Measurements from ENCODE around the gene DPH1.

The DPH1 gene

DNA sequence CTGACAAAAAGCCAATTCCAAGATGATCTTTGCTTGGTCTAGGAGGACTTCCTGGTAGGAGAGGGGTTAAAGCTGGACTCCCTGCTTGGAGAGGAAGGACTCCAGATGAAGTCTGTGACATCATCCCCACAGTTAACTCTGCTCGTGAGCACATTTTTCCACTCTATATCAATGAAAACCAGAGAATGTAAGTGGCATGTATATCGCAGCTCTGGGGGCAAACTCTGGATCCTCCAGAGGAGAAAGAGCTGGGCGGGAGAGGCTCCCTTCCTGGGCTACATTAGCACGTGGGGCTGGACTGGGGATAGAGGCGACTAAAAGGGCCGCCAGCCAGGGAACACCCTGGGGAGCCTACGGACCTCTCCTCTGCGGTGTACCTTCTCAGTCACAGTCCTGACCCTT lies 59.1 kb downstream of the DPH1 start:
- Histone ChIP-seq H3K4me3 (ENCODE audit: low read length in 2 of 2) (peak overlapping the region; percentile 58 to 81), H3K4me1 (ENCODE audit: control insufficient read depth in 2 of 2, insufficient read depth in 2 of 2, low read length in 2 of 2) (peaks cover 58 to 65% of the 10 kb centered on the region in 2 donors), H3K9ac (ENCODE audit: low read depth in 1 of 2, low read length in 2 of 2) (peak overlapping the region; percentile 46 to 64)

DNA sequence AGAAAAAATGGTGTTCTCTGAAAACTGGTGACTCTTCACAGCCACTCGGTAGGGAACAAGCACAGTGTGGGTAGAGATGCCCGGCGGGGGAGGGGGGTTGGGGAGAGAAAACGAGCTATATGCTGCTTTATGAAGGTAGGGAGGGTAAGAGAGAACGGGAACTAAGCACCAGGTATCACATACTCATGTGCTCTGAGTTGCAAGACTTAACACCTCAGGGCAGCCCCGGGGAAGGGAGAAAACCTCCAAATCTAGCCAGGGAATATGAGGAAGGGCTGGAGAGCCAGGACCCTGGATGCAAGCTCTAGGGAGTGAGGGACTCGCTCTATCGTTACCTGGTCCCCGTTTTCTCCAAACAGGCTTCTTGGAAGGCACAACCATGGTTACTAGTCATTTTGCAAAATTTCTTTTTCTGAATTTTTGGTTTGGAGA lies 60.3 kb downstream of the DPH1 start:
- no peaks in the 10 kb centered on the region for H3K36me3 ChIP-seq (ENCODE audit: control insufficient read depth in 2 of 2, insufficient read depth in 2 of 2, low read length in 2 of 2)
- H3K4me1 ChIP-seq (ENCODE audit: control insufficient read depth in 2 of 2, insufficient read depth in 2 of 2, low read length in 2 of 2): peaks cover 46 to 53% of the 10 kb centered on the region in 2 donors
- peak overlapping the region; percentile 21 to 64 for H3K9ac ChIP-seq (ENCODE audit: low read depth in 1 of 2, low read length in 2 of 2)
- peak overlapping the region; percentile 78 to 86 for H3K27ac ChIP-seq (ENCODE audit: low read depth in 2 of 2, low read length in 2 of 2)
- no peaks in the 10 kb centered on the region for H3K27me3 ChIP-seq (ENCODE audit: control insufficient read depth in 2 of 2, insufficient read depth in 2 of 2, low read length in 2 of 2)
- no peaks in the 10 kb centered on the region for H3K9me3 ChIP-seq (ENCODE audit: control insufficient read depth in 2 of 2, low read length in 2 of 2)
- H3K4me3 ChIP-seq (ENCODE audit: low read length in 2 of 2): peak overlapping the region; percentile 24 to 81

More for the DNA sequence above, 59.1 kb downstream of the DPH1 start:
- Histone ChIP-seq H3K9me3 (ENCODE audit: control insufficient read depth in 2 of 2, low read length in 2 of 2) (no peaks in the 10 kb centered on the region), H3K36me3 (ENCODE audit: control insufficient read depth in 2 of 2, insufficient read depth in 2 of 2, low read length in 2 of 2) (no peaks in the 10 kb centered on the region), H3K27me3 (ENCODE audit: control insufficient read depth in 2 of 2, insufficient read depth in 2 of 2, low read length in 2 of 2) (no peaks in the 10 kb centered on the region), H3K27ac (ENCODE audit: low read depth in 2 of 2, low read length in 2 of 2) (peak overlapping the region; percentile 78 to 86)

DNA sequence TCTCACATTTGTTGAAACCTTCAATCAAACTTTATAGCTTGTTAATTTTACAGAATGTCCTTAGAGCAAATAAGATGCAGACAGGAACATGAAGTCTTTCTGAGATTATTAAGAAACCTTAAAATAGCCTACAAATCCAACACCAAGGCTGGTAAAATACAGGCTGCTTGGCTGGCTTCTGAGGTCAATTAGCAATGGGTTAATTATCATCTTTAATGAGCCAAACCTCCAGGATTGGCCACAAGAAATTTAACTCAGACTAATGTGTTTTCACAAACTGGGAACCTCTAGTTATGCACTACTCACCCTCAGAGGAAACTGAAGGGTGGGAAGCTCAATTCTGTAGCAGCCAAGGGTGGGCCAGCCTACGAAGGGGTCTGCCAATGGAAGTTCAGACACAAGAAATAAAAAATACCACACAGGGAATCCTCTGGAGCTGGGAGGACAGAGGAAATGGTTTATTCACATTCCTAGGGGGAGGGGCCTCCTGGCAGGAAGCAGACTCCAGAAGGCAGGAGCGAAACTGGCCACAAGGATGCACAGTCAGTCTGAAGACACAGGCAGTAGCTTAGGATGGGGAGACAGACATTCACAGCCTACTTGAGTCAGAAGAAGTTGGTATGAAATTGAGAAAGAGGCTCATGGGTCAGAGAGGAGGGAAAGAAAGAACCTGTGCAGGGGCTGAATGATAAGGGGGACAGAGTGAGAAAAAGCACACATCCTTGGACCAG lies 61.0 kb downstream of the DPH1 start:
- Histone ChIP-seq H3K9me3 (ENCODE audit: control insufficient read depth in 2 of 2, low read length in 2 of 2) (no peaks in the 10 kb centered on the region), H3K27me3 (ENCODE audit: control insufficient read depth in 2 of 2, insufficient read depth in 2 of 2, low read length in 2 of 2) (no peaks in the 10 kb centered on the region), H3K9ac (ENCODE audit: low read depth in 1 of 2, low read length in 2 of 2) (peak overlapping the region in 1 of 2 donors; percentile 34), H3K4me1 (ENCODE audit: control insufficient read depth in 2 of 2, insufficient read depth in 2 of 2, low read length in 2 of 2) (peaks cover 39 to 45% of the 10 kb centered on the region in 2 donors), H3K27ac (ENCODE audit: low read depth in 2 of 2, low read length in 2 of 2) (peak overlapping the region; percentile 78 to 86), H3K36me3 (ENCODE audit: control insufficient read depth in 2 of 2, insufficient read depth in 2 of 2, low read length in 2 of 2) (no peaks in the 10 kb centered on the region), H3K4me3 (ENCODE audit: low read length in 2 of 2) (peak overlapping the region in 1 of 2 donors; percentile 14)

DNA sequence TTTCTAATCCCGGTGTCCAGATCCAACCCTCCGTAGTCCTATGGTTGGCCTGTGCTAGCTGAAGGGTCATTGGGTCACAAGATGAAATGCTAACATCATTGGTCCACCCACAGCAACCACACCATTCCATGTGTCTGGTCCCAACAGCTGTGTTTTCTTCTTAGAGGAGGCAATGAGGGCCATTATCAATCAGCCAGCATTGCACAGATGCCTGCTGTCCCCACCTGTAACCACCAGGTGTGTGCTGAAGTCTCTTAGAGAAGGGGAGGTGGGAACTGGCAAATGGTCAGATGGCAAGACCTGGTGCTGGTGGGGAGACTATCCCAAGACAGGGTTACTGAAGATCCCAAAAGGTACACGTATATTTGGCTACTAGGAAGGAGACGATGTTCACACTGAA lies 62.3 kb downstream of the DPH1 start:
- Histone ChIP-seq H3K4me3 (ENCODE audit: low read length in 2 of 2) (no peak overlapping the region), H3K4me1 (ENCODE audit: control insufficient read depth in 2 of 2, insufficient read depth in 2 of 2, low read length in 2 of 2) (peaks cover 26 to 34% of the 10 kb centered on the region in 2 donors), H3K36me3 (ENCODE audit: control insufficient read depth in 2 of 2, insufficient read depth in 2 of 2, low read length in 2 of 2) (no peaks in the 10 kb centered on the region), H3K27me3 (ENCODE audit: control insufficient read depth in 2 of 2, insufficient read depth in 2 of 2, low read length in 2 of 2) (no peaks in the 10 kb centered on the region), H3K27ac (ENCODE audit: low read depth in 2 of 2, low read length in 2 of 2) (no peak overlapping the region), H3K9ac (ENCODE audit: low read depth in 1 of 2, low read length in 2 of 2) (no peak overlapping the region), H3K9me3 (ENCODE audit: control insufficient read depth in 2 of 2, low read length in 2 of 2) (no peaks in the 10 kb centered on the region)

DNA sequence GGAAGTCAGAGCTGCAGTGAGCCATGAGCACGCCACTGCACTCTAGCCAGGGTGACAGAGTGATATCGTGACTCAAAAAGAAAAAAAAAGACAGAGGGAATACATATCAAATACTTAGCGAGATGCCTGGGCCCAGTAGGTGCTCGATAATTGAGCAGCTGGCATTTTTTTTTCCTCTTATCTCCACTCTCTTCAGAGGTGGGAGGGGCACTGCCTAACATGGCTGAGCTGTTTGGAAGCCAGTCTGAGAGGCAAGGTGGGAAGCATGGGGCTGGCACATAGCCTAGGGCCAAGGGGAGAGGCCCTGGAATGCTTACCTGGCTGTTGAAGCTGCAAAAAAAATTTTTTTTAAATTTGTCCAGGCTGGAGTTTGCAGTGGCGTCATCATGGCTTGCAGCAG lies 63.4 kb downstream of the DPH1 start:
- Histone ChIP-seq H3K9ac (ENCODE audit: low read depth in 1 of 2, low read length in 2 of 2) (no peak overlapping the region), H3K4me1 (ENCODE audit: control insufficient read depth in 2 of 2, insufficient read depth in 2 of 2, low read length in 2 of 2) (peaks cover 15 to 23% of the 10 kb centered on the region in 2 donors), H3K27ac (ENCODE audit: low read depth in 2 of 2, low read length in 2 of 2) (no peak overlapping the region), H3K4me3 (ENCODE audit: low read length in 2 of 2) (no peak overlapping the region), H3K36me3 (ENCODE audit: control insufficient read depth in 2 of 2, insufficient read depth in 2 of 2, low read length in 2 of 2) (no peaks in the 10 kb centered on the region), H3K27me3 (ENCODE audit: control insufficient read depth in 2 of 2, insufficient read depth in 2 of 2, low read length in 2 of 2) (no peaks in the 10 kb centered on the region), H3K9me3 (ENCODE audit: control insufficient read depth in 2 of 2, low read length in 2 of 2) (no peaks in the 10 kb centered on the region)

Measured in mucosa of rectum (tissue), 2 donors.